ENCODE measurements around the gene SRRD. TPM values are rescaled to one million over a fixed set of nuclear protein-coding genes. Genes with fewer than 3 reads are reported as not detected.

Gene SRRD
- total and polyA plus RNA-seq, 2 experiments from 2014 or later, result 29.5 to 31.2 TPM

GRCh38 chr22:26450453-26451185 is 33.1 kb upstream of the SRRD start:
- H4K20me1 ChIP-seq (ENCODE audit: insufficient read depth, poor library complexity, severe bottlenecking), result no peaks in the 10 kb centered on the region
- no peaks in the 10 kb centered on the region for H3K9me2 ChIP-seq (replicated peaks; ENCODE audit: insufficient read depth)
- H3K36me3 ChIP-seq (replicated peaks; ENCODE audit: insufficient read depth, low read depth), result no peaks in the 10 kb centered on the region
- H2AFZ ChIP-seq, result no peak overlapping the region
- no peaks in the 10 kb centered on the region for H3K79me2 ChIP-seq
- H3K4me1 ChIP-seq (ENCODE audit: insufficient read depth), result no peaks in the 10 kb centered on the region
- no peak for DNase-seq (ENCODE audit: low spot score)
- no peak overlapping the region for H3K27ac ChIP-seq
- TF ChIP-seq EZH2phosphoT487 (IDR thresholded peaks at IDR 0.05; ENCODE audit: low read depth, severe bottlenecking, unreplicated experiment), result no peak
- no peak for TF ChIP-seq CTCF (IDR thresholded peaks at IDR 0.05; ENCODE audit: poor library complexity)
- no peak for TF ChIP-seq EZH2 (IDR thresholded peaks at IDR 0.05; ENCODE audit: borderline replicate concordance)
- no peak overlapping the region for H3K4me2 ChIP-seq
- H3K27me3 ChIP-seq, result no peaks in the 10 kb centered on the region
- H3K9me3 ChIP-seq (ENCODE audit: low read depth), result no peaks in the 10 kb centered on the region
- no peak overlapping the region for H3K4me3 ChIP-seq
- 93% methylated on average over 9 of the region's 9 CpGs for WGBS (ENCODE audit: low lambda C conversion rate, missing lambda C conversion rate)

- H3K36me3 ChIP-seq (replicated peaks; ENCODE audit: insufficient read depth, low read depth), result no peaks in the 10 kb centered on the region
- H4K20me1 ChIP-seq (ENCODE audit: insufficient read depth, poor library complexity, severe bottlenecking), result no peaks in the 10 kb centered on the region
- no peak for TF ChIP-seq CTCF (IDR thresholded peaks at IDR 0.05; ENCODE audit: poor library complexity)
- TF ChIP-seq EZH2 (IDR thresholded peaks at IDR 0.05; ENCODE audit: borderline replicate concordance), result no peak
- no peak for TF ChIP-seq EZH2phosphoT487 (IDR thresholded peaks at IDR 0.05; ENCODE audit: low read depth, severe bottlenecking, unreplicated experiment)
- no peak for DNase-seq (ENCODE audit: low spot score)
- no peaks in the 10 kb centered on the region for H3K27me3 ChIP-seq
- no peaks in the 10 kb centered on the region for H3K79me2 ChIP-seq
- no peak overlapping the region for H2AFZ ChIP-seq
- H3K4me1 ChIP-seq (ENCODE audit: insufficient read depth), result no peaks in the 10 kb centered on the region
- no peak overlapping the region for H3K4me3 ChIP-seq
- H3K9me2 ChIP-seq (replicated peaks; ENCODE audit: insufficient read depth), result no peaks in the 10 kb centered on the region
- H3K4me2 ChIP-seq, result no peak overlapping the region
- no peak overlapping the region for H3K27ac ChIP-seq
- no peaks in the 10 kb centered on the region for H3K9me3 ChIP-seq (ENCODE audit: low read depth)
- 95% methylated on average over 23 of the region's 23 CpGs for WGBS (ENCODE audit: low lambda C conversion rate, missing lambda C conversion rate)
These were observed 31.3 kb upstream of the SRRD start for GRCh38 chr22:26452236-26453016.

DNA sequence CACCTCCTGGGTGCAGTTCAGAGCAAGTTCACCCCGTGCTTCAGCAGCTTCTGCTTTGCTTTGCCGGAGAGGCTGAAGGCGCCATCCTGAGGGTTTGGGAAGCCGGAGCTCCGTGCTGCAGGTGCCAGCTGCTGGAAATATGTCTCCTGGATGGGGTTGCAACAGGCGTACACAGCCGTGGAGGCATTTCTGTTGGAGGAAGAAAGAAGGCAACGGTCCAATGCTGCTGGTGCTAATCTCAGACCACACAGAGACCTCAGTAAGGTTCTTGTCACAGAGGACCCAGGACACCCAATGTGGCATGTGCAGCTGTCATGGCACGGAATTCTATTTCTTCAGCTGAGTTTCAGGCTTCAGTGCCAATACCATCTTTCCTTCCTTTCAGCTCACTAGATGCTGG is 30.5 kb upstream of the SRRD start:
- 95% methylated on average over 9 of the region's 9 CpGs for WGBS (ENCODE audit: low lambda C conversion rate, missing lambda C conversion rate)
- Histone ChIP-seq H3K27me3 (no peaks in the 10 kb centered on the region), H3K4me2 (no peak overlapping the region), H3K9me2 (replicated peaks; ENCODE audit: insufficient read depth) (no peaks in the 10 kb centered on the region), H3K4me3 (no peak overlapping the region), H3K36me3 (replicated peaks; ENCODE audit: insufficient read depth, low read depth) (no peaks in the 10 kb centered on the region), H3K9me3 (ENCODE audit: low read depth) (no peaks in the 10 kb centered on the region), H4K20me1 (ENCODE audit: insufficient read depth, poor library complexity, severe bottlenecking) (no peaks in the 10 kb centered on the region), H3K27ac (no peak overlapping the region), H3K79me2 (no peaks in the 10 kb centered on the region), H3K4me1 (ENCODE audit: insufficient read depth) (no peaks in the 10 kb centered on the region), H2AFZ (no peak overlapping the region)
- no peak for DNase-seq (ENCODE audit: low spot score)
- TF ChIP-seq EZH2phosphoT487 (IDR thresholded peaks at IDR 0.05; ENCODE audit: low read depth, severe bottlenecking, unreplicated experiment), result no peak
- TF ChIP-seq CTCF (IDR thresholded peaks at IDR 0.05; ENCODE audit: poor library complexity), result no peak
- no peak for TF ChIP-seq EZH2 (IDR thresholded peaks at IDR 0.05; ENCODE audit: borderline replicate concordance)
